SK-N-SH treated with all-trans-retinoic acid at 6 μM for 48 hours (cell line): ENCODE data around the gene AMER2.

ENCODE experiments used
- ATAC-seq: fragments of 200-7000 bp; cut with Tn5 transposase; 3 replicates; pipeline ENCODE4 v1.9.1; 2020; ENCODE audit warnings: mild to moderate bottlenecking, moderate library complexity
- ARNTL ChIP-seq: fragments of 450-650 bp; formaldehyde crosslinking; IDR thresholded peaks from 2 replicates; pipeline ENCODE4 v1.5.0; 2020; ENCODE audit warnings: low read depth, mild to moderate bottlenecking, moderate library complexity, borderline replicate concordance
- BACH2 ChIP-seq: fragments of 250-450 bp; sonication (Bioruptor Pico); IDR thresholded peaks from 2 replicates; pipeline ENCODE4 v1.9.0; 2021; ENCODE audit warnings: mild to moderate bottlenecking, borderline replicate concordance
- CSDC2 ChIP-seq: fragments of 250-450 bp; sonication (Bioruptor Pico); IDR thresholded peaks from 2 replicates; pipeline ENCODE4 v1.5.0; 2020; ENCODE audit warnings: mild to moderate bottlenecking, moderate library complexity
- ESRRG ChIP-seq: fragments of 250-450 bp; sonication (Bioruptor Pico); IDR thresholded peaks from 2 replicates; pipeline ENCODE4 v1.6.1; 2021; ENCODE audit warnings: mild to moderate bottlenecking
- GLIS3 ChIP-seq: fragments of 250-450 bp; sonication (Bioruptor Pico); IDR thresholded peaks from 2 replicates; pipeline ENCODE4 v1.5.0; 2020; ENCODE audit warnings: mild to moderate bottlenecking, moderate library complexity
- POU6F1 ChIP-seq: fragments of 250-450 bp; sonication (Bioruptor Pico); IDR thresholded peaks from 2 replicates; pipeline ENCODE4 v1.8.0; 2021; ENCODE audit warnings: low read depth, mild to moderate bottlenecking, moderate library complexity, borderline replicate concordance
- PPARA ChIP-seq: fragments of 250-450 bp; sonication (Bioruptor Pico); IDR thresholded peaks from 2 replicates; pipeline ENCODE4 v1.5.0; 2020; ENCODE audit warnings: mild to moderate bottlenecking, borderline replicate concordance
- SNAI2 ChIP-seq: fragments of 250-450 bp; sonication (Bioruptor Pico); IDR thresholded peaks from 2 replicates; pipeline ENCODE4 v1.5.0; 2020; ENCODE audit warnings: mild to moderate bottlenecking, moderate library complexity
- TCF4 ChIP-seq: fragments of 250-450 bp; sonication (Bioruptor Pico); IDR thresholded peaks from 2 replicates; pipeline ENCODE4 v1.8.0; 2021; ENCODE audit warnings: mild to moderate bottlenecking, moderate library complexity, borderline replicate concordance
- TOX ChIP-seq: fragments of 250-450 bp; sonication (Bioruptor Pico); IDR thresholded peaks from 2 replicates; pipeline ENCODE4 v1.8.0; 2021; ENCODE audit warnings: mild to moderate bottlenecking, moderate library complexity, borderline replicate concordance
- TSHZ2 ChIP-seq: fragments of 250-450 bp; sonication (Bioruptor Pico); IDR thresholded peaks from 2 replicates; pipeline ENCODE4 v1.5.0; 2020; ENCODE audit warnings: mild to moderate bottlenecking, moderate library complexity
- ZC3H10 ChIP-seq: fragments of 250-450 bp; sonication (Bioruptor Pico); IDR thresholded peaks from 2 replicates; pipeline ENCODE4 v1.5.1; 2021; ENCODE audit warnings: mild to moderate bottlenecking, moderate library complexity
- ZFP3 ChIP-seq: fragments of 250-450 bp; sonication (Bioruptor Pico); IDR thresholded peaks from 2 replicates; pipeline ENCODE4 v1.5.0; 2020; ENCODE audit warnings: mild to moderate bottlenecking, moderate library complexity
- ZFP30 ChIP-seq: fragments of 450-650 bp; formaldehyde crosslinking; IDR thresholded peaks from 2 replicates; pipeline ENCODE4 v1.5.0; 2022; ENCODE audit warnings: mild to moderate bottlenecking, moderate library complexity
- ZNF565 ChIP-seq: fragments of 450-650 bp; formaldehyde crosslinking; conservative IDR thresholded peaks from 2 replicates; pipeline ENCODE4 v1.5.0; 2020; ENCODE audit warnings: low read depth, mild to moderate bottlenecking, moderate library complexity
- ZNF70 ChIP-seq: fragments of 450-650 bp; formaldehyde crosslinking; IDR thresholded peaks from 2 replicates; pipeline ENCODE4 v1.5.0; 2020; ENCODE audit warnings: mild to moderate bottlenecking, moderate library complexity
- ZNF8 ChIP-seq: fragments of 450-650 bp; formaldehyde crosslinking; IDR thresholded peaks from 2 replicates; pipeline ENCODE4 v1.5.0; 2020; ENCODE audit warnings: mild to moderate bottlenecking, moderate library complexity
- TF ChIP-seq, protein P1 (sequence below): fragments of 250-450 bp; sonication (Bioruptor Pico); IDR thresholded peaks from 2 replicates; pipeline ENCODE4 v1.8.0; 2020; ENCODE audit warnings: mild to moderate bottlenecking, moderate library complexity, borderline replicate concordance
- TF ChIP-seq, protein P2 (sequence below): fragments of 250-450 bp; sonication (Bioruptor Pico); IDR thresholded peaks from 2 replicates; pipeline ENCODE4 v1.5.1; 2021; ENCODE audit warnings: mild to moderate bottlenecking, moderate library complexity

The AMER2 gene

GRCh38 chr13:25143706-25144105 lies 28.4 kb downstream of the AMER2 start:
- TF ChIP-seq CSDC2 (CRISPR knock-in tag) (no peak), ZNF8 (CRISPR knock-in tag) (no peak), GLIS3 (CRISPR knock-in tag) (no peak), TOX (CRISPR knock-in tag) (no peak), POU6F1 (no peak), ZNF565 (no peak), PPARA (CRISPR knock-in tag) (no peak), ARNTL (CRISPR knock-in tag) (no peak), ZFP30 (CRISPR knock-in tag) (no peak), ZNF70 (CRISPR knock-in tag) (no peak), ESRRG (CRISPR knock-in tag) (no peak), TCF4 (CRISPR knock-in tag) (no peak), SNAI2 (CRISPR knock-in tag) (no peak), TSHZ2 (CRISPR knock-in tag) (no peak), ZFP3 (CRISPR knock-in tag) (no peak), ZC3H10 (CRISPR knock-in tag) (no peak), BACH2 (no peak)
- TF ChIP-seq, protein P1, sequence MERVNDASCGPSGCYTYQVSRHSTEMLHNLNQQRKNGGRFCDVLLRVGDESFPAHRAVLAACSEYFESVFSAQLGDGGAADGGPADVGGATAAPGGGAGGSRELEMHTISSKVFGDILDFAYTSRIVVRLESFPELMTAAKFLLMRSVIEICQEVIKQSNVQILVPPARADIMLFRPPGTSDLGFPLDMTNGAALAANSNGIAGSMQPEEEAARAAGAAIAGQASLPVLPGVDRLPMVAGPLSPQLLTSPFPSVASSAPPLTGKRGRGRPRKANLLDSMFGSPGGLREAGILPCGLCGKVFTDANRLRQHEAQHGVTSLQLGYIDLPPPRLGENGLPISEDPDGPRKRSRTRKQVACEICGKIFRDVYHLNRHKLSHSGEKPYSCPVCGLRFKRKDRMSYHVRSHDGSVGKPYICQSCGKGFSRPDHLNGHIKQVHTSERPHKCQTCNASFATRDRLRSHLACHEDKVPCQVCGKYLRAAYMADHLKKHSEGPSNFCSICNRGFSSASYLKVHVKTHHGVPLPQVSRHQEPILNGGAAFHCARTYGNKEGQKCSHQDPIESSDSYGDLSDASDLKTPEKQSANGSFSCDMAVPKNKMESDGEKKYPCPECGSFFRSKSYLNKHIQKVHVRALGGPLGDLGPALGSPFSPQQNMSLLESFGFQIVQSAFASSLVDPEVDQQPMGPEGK, result no peak
- TF ChIP-seq, protein P2, sequence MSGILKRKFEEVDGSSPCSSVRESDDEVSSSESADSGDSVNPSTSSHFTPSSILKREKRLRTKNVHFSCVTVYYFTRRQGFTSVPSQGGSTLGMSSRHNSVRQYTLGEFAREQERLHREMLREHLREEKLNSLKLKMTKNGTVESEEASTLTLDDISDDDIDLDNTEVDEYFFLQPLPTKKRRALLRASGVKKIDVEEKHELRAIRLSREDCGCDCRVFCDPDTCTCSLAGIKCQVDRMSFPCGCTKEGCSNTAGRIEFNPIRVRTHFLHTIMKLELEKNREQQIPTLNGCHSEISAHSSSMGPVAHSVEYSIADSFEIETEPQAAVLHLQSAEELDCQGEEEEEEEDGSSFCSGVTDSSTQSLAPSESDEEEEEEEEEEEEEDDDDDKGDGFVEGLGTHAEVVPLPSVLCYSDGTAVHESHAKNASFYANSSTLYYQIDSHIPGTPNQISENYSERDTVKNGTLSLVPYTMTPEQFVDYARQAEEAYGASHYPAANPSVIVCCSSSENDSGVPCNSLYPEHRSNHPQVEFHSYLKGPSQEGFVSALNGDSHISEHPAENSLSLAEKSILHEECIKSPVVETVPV, result no peak
- no peak for ATAC-seq

- TF ChIP-seq PPARA (CRISPR knock-in tag), result no peak
- TF ChIP-seq, protein P1, result no peak
- no peak for TF ChIP-seq TSHZ2 (CRISPR knock-in tag)
- TF ChIP-seq GLIS3 (CRISPR knock-in tag), result no peak
- TF ChIP-seq, protein P2, result no peak
- no peak for TF ChIP-seq POU6F1
- TF ChIP-seq, all 23 proteins: peak for 0
- ATAC-seq, result no peak
Measured at GRCh38 chr13:25141042-25141441, 31.0 kb downstream of the AMER2 start.
